GM21737 (cell line): Measurements from ENCODE around the gene LRP1-AS.

Experiments used
- ATAC-seq: cut with Tn5 transposase; IDR thresholded peaks from one replicate; pipeline ENCODE4 v1.9.1; 2021; ENCODE audit warnings: mild to moderate bottlenecking, moderate library complexity; ENCODE audit not compliant: unreplicated experiment

Gene LRP1-AS

DNA sequence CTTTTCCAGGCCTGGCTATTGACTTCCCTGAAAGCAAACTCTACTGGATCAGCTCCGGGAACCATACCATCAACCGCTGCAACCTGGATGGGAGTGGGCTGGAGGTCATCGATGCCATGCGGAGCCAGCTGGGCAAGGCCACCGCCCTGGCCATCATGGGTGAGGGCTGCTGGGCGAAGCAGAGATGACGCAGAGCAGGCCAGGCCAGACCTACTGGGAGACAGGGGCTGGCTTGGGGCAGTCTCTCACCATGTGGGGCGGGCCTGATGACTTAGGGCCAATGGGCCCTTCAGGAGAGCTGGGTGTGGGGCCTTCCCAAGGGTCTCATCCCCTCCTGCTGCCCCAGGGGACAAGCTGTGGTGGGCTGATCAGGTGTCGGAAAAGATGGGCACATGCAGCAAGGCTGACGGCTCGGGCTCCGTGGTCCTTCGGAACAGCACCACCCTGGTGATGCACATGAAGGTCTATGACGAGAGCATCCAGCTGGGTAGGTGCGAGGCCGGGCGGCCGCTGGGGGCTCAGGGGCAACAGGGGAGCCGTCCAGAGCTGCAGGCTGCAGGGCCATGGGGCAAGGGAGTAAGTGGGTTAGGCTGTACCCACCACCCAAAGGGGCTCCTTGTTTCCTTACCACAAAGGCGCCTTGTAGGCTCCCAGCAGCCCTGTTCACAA lies 33.0 kb upstream of the LRP1-AS start:
- no peak for ATAC-seq

- no peak for ATAC-seq
Measured at GRCh38 chr12:57179331-57180086, 32.1 kb upstream of the LRP1-AS start.

- ATAC-seq: no peak
Measured at GRCh38 chr12:57178213-57178612, 30.8 kb upstream of the LRP1-AS start.

GRCh38 chr12:57177354-57177753 lies 29.9 kb upstream of the LRP1-AS start:
- ATAC-seq: no peak

DNA sequence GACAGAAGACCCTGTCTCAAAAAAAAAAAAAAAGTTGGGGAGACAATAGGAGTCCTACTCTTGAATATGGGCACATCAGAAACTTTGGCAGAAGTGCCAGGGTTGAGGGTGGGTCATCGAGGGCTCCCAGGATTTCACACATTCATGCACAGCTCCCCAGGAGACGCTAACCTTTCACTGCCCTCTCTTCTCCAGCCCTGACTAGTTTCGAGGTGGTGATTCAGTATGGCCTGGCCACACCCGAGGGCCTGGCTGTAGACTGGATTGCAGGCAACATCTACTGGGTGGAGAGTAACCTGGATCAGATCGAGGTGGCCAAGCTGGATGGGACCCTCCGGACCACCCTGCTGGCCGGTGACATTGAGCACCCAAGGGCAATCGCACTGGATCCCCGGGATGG lies 29.4 kb upstream of the LRP1-AS start:
- no peak for ATAC-seq

GRCh38 chr12:57176139-57176477 lies 28.7 kb upstream of the LRP1-AS start:
- ATAC-seq: no peak

DNA sequence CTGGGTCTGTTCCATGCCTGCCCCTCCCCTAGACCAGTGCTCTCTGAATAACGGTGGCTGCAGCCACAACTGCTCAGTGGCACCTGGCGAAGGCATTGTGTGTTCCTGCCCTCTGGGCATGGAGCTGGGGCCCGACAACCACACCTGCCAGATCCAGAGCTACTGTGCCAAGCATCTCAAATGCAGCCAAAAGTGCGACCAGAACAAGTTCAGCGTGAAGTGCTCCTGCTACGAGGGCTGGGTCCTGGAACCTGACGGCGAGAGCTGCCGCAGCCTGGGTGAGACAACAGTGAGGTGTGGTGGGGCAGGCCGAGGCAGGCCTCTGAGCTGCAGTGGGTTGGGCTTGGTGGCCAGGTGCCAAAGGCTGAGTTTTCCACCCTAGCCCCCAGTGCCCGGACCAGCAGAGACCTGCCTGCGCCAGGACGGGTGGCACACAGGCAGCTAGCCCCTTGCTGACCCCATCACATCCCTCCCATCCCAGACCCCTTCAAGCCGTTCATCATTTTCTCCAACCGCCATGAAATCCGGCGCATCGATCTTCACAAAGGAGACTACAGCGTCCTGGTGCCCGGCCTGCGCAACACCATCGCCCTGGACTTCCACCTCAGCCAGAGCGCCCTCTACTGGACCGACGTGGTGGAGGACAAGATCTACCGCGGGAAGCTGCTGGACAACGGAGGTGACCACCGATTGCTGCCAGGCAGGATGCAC lies 28.2 kb upstream of the LRP1-AS start:
- ATAC-seq: no peak

DNA sequence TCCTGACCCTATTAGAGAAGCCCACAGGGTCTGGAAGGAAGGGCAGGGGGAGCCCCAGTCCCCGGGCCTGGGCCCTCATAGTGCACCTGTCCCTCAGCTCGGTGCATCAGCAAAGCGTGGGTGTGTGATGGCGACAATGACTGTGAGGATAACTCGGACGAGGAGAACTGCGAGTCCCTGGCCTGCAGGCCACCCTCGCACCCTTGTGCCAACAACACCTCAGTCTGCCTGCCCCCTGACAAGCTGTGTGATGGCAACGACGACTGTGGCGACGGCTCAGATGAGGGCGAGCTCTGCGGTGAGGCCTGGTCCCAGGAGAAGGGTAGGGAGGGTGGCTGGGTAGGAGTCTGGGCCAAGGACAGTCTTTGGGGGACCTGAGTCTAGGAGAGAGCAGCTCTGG lies 26.3 kb upstream of the LRP1-AS start:
- ATAC-seq: no peak

DNA sequence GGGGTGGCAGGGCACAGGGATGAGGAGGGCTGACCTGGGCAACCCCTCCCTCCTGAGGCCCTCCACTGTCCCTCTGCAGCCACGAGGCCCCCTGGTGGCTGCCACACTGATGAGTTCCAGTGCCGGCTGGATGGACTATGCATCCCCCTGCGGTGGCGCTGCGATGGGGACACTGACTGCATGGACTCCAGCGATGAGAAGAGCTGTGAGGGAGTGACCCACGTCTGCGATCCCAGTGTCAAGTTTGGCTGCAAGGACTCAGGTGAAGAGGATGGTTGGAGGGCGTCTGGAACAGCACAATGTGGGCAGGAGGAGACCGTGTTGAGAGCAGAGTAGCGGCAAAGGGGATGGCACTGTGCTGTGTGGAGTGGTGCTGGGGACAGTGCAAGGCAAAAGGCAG lies 25.7 kb upstream of the LRP1-AS start:
- no peak for ATAC-seq

DNA sequence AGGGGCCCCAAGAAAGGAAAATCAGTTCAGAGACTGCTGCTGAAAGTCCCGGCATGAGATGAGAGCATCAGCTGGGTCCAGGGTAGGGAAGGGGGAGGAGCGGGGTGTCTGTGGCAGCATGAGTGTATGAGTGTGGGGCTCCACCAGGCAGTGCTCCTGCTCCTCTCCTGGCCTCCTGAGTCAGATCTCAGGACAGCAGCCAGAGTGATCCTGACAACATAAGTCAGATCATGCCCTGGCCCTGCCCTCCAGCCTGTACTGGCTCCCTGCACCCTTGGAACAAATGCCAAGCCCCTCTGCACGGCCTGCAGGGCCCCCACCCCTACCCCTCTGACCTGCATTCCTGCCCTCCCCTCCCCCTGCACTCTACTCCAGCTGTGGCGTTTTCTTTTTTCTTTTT lies 24.2 kb upstream of the LRP1-AS start:
- ATAC-seq: no peak

DNA sequence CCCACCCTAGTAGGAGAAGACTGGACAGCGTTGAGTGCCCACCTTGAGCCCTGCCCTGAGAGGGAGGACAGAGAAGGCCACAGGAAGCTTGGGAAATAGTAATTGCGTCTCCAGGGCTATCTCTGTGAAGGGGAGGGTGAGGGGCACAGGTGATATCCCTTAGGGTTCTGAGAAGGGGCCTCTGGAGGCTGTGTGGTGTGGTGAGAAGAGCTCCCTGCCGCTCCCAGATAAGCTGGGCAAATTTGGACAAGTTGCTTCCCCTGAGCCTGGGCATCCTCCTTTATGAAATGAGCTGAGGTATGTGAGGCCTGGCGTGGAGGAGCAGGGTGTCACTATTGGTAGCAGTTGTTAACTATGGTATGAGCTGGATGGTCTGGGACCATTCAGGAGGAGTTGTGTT lies 23.5 kb upstream of the LRP1-AS start:
- no peak for ATAC-seq

GRCh38 chr12:57170408-57170807 lies 23.0 kb upstream of the LRP1-AS start:
- ATAC-seq: no peak

DNA sequence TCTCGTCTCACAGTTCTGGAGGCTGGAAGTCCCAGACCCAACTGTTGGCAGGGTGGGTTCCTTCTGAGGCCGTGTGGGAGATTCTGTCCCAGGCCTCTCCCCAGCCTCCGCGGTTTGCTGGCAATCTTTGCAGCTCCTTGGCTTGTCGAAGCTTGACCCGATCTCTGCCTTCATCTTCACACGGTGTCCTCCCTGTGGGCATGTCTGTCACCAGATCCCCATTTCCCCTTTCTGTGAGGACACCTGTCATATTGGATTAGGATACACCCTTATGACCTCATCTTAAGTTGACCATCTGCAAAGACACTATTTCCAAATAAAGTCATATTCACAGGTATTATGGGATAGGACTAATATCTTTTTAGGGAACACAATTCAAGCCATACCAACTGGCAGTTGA lies 22.6 kb upstream of the LRP1-AS start:
- no peak for ATAC-seq

GRCh38 chr12:57169046-57169795 lies 21.8 kb upstream of the LRP1-AS start:
- ATAC-seq: no peak

- no peak for ATAC-seq
Measured at GRCh38 chr12:57168058-57168457, 20.6 kb upstream of the LRP1-AS start.

DNA sequence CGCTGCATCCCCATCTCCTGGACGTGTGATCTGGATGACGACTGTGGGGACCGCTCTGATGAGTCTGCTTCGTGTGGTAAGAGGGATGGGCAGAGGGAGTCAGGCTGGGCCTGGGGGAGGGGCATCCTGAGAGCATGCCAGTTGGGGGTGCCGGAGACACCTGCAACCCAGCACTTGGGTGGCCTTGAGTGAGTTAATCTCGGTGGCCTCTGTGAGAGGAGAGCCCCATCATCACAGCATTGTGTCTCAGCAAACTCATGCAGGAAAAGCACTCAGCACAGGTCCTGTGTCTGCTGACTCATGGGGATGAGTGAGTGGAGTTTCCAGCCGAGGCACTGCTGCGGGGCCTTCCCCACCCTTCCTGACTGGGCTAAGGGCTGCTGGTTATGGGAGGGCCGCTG lies 19.6 kb upstream of the LRP1-AS start:
- no peak for ATAC-seq

- ATAC-seq: no peak
Measured at GRCh38 chr12:57165741-57166140, 18.3 kb upstream of the LRP1-AS start.

DNA sequence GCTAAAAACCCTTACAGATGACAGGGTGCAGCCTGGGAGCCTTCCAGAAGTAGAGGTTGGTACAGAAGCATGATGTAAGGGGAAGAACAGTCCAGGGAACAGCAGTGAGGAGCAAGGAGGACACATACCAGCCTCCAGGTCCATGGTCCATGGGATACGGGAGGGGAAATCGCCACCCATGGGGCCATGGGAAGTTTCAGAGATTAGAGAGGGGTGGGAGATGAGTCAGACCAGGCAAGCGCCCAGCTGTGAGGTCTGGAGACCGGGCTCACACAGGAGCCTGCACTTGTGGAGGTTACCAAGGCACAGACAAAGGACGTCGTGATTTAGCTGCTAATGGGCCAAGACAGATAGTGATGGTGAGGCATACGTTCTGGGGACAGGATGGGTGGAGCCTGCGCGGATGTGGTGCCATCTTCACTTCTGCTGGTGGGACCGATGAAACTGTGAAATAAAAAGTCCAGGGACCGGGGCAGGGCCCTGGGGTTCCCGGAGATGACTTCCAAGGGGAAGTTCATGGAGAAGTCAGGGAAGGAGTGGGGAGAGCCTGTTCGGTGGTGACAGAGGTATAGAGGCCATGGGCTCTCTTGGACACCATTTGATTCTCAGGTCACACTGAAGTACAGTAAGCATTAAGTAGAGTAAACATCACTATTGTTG lies 17.7 kb upstream of the LRP1-AS start:
- no peak for ATAC-seq

DNA sequence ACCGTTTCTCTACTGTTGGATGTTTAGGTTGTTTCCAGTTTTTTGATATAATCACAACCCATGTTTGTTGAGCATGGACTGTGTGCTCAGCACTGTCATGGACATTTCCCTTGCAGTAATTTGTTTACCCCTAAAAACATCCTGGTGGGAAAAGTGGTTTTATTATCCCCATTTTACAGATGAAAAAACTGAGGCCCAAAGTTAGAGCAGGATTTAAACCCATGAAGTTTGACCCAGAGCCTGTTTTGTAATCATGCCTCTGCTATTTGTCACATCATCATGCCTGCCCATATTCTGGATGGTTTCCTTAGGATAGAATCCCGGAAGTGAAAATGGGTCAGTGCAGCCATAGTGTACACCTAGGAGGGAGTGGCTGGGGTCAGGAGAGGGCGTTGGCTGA lies 17.0 kb upstream of the LRP1-AS start:
- ATAC-seq: no peak

DNA sequence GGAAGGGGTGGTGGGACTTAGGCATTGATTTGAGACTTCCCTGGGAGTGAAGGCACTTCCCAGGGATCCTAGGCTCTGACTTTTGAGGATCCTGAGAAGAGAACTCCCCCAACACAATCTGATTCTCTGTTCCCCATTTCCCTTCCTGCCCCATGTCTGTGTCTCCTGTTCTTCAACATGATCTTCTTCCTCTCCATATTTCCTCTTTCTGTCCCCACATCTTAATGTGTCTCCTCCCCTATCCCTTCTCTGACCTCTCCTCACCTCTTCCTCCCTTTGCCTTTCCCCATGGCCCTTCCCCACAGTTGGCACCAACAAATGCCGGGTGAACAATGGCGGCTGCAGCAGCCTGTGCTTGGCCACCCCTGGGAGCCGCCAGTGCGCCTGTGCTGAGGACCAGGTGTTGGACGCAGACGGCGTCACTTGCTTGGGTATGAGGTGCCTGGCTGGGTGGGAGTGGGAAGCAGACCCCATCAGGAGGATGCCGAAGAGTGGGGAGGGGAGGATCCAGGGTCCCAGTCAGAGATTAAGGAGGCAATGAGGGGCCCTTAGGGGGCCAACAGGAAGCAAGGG lies 15.2 kb upstream of the LRP1-AS start:
- ATAC-seq: no peak

GRCh38 chr12:57161491-57161890 lies 14.1 kb upstream of the LRP1-AS start:
- ATAC-seq: no peak
